OCI-LY1 (cell line): ENCODE data around the gene RPS18.

ENCODE experiments used
- H2AFZ ChIP-seq: fragments of 200-600 bp; sonication (generic), shearing (Covaris generic); 2 replicates; pipeline ENCODE4 v1.6.0; 2014; ENCODE audit warnings: antibody characterized with exemption, mild to moderate bottlenecking, low read length
- H3F3A ChIP-seq: fragments of 200-600 bp; sonication (generic), shearing (Covaris generic); 2 replicates; pipeline ENCODE4 v1.6.0; 2014; ENCODE audit warnings: mild to moderate bottlenecking, antibody characterized with exemption, low read length, moderate library complexity; ENCODE audit not compliant: insufficient read depth
- H3K27ac ChIP-seq: fragments of 200-600 bp; sonication (generic); 2 replicates; pipeline ENCODE4 v1.5.1; 2014; ENCODE audit warnings: low read length, mixed run types, mild to moderate bottlenecking, low read depth; ENCODE audit not compliant: poor library complexity, severe bottlenecking
- H3K27me3 ChIP-seq: fragments of 200-600 bp; sonication (generic); 2 replicates; pipeline ENCODE4 v1.6.0; 2014; ENCODE audit warnings: antibody characterized with exemption, mild to moderate bottlenecking, low read length, moderate library complexity; ENCODE audit not compliant: insufficient read depth
- H3K36me3 ChIP-seq: fragments of 200-600 bp; sonication (generic); 2 replicates; pipeline ENCODE4 v1.6.1; 2014; ENCODE audit warnings: mild to moderate bottlenecking, antibody characterized with exemption, low read length, moderate library complexity, mixed read lengths; ENCODE audit not compliant: insufficient read depth
- H3K4me1 ChIP-seq: fragments of 200-600 bp; sonication (generic); 2 replicates; pipeline ENCODE4 v1.5.1; 2014; ENCODE audit warnings: mild to moderate bottlenecking, low read length, moderate library complexity; ENCODE audit not compliant: insufficient read depth, severe bottlenecking
- H3K4me2 ChIP-seq: fragments of 200-600 bp; sonication (generic), shearing (Covaris generic); 2 replicates; pipeline ENCODE4 v1.6.1; 2014; ENCODE audit warnings: low read length
- H3K4me3 ChIP-seq: fragments of 200-600 bp; sonication (generic); 2 replicates; pipeline ENCODE4 v1.5.1; 2014; ENCODE audit warnings: low read length, low read depth, mild to moderate bottlenecking, mixed read lengths; ENCODE audit not compliant: poor library complexity, severe bottlenecking
- H3K79me2 ChIP-seq: fragments of 200-600 bp; shearing (Covaris generic); 2 replicates; pipeline ENCODE4 v1.6.1; 2016; ENCODE audit warnings: mixed run types, low read length, mixed read lengths; ENCODE audit not compliant: insufficient read depth
- H3K9ac ChIP-seq: fragments of 200-600 bp; sonication (generic), shearing (Covaris generic); 2 replicates; pipeline ENCODE4 v1.6.1; 2014; ENCODE audit warnings: mild to moderate bottlenecking, low read length, mixed read lengths
- H3K9me2 ChIP-seq: fragments of 200-600 bp; sonication (generic), shearing (Covaris generic); 2 replicates; pipeline ENCODE4 v1.6.1; 2014; ENCODE audit warnings: low read depth, mild to moderate bottlenecking, low read length, mixed read lengths
- H3K9me3 ChIP-seq: fragments of 200-600 bp; shearing (Covaris generic); 2 replicates; pipeline ENCODE4 v1.6.1; 2014; ENCODE audit warnings: low read length, mixed read lengths
- H4K20me1 ChIP-seq: fragments of 200-600 bp; sonication (generic), shearing (Covaris generic); 2 replicates; pipeline ENCODE4 v1.6.0; 2016; ENCODE audit warnings: mild to moderate bottlenecking, low read length; ENCODE audit not compliant: insufficient read depth
- CTCF ChIP-seq: fragments of 200-600 bp; sonication (generic), shearing (Covaris generic); IDR thresholded peaks from 2 replicates; pipeline ENCODE4 v1.5.1; 2017; ENCODE audit warnings: mild to moderate bottlenecking, antibody characterized with exemption, low read length, moderate library complexity, mixed read lengths
- EZH2 ChIP-seq: fragments of 200-600 bp; sonication (generic), shearing (Covaris generic); IDR thresholded peaks from 2 replicates; pipeline ENCODE4 v1.8.0; 2017; ENCODE audit warnings: borderline replicate concordance, mixed run types, mild to moderate bottlenecking, antibody characterized with exemption, low read length, moderate library complexity, mixed read lengths

Gene RPS18

DNA sequence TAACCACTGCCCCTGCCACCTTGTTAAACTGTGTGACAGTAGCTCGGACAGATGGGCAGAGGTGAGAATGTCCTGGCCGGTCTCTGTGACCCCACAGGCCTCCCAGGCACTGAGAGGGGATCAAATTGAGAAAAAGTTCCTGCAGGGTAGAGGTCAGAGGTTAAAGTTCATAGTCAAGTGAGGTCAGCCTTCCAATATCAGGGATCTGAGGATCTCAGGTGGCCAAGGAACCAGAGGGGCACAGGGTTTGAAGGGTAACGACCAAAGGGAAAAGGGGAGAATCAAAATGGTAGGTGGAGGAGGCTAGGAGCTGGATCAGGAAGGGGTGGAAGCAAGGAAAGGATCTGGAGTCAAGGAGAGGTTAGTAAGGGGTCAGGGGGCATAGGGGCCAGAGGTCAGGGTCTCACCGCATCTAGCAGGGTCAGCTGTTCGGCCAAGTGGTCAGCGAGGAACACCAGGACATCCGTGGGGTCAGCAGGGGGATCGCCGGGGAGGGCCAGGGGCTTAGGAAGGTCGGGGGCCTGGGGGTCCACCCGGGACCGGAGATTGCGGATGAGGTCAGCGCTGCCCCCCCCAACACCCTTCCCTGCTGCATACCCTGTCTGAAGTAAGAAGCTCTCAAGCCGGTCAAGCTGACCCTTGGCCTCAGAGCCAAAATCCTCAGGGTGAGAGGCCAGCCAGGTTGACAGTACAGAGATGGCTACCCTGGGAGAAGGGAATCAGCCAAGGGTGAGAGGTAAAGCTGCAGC lies 23.9 kb downstream of the RPS18 start:
- peaks cover 30% of the 10 kb centered on the region; the same call in 1 of the 2 replicates for H3K36me3 ChIP-seq

GRCh38 chr6:33296797-33297405 lies 25.0 kb downstream of the RPS18 start:
- TF ChIP-seq EZH2 (no peak), CTCF (no peak)
- Histone ChIP-seq H3K4me3 (no peak overlapping the region), H3K9me2 (no peaks in the 10 kb centered on the region), H3K79me2 (no peaks in the 10 kb centered on the region), H3K4me1 (peaks cover 13% of the 10 kb centered on the region), H3K36me3 (peaks cover 26% of the 10 kb centered on the region; the same call in 1 of the 2 replicates), H3K27ac (no peak overlapping the region), H3K9me3 (no peaks in the 10 kb centered on the region), H3K27me3 (no peaks in the 10 kb centered on the region), H4K20me1 (no peaks in the 10 kb centered on the region), H3K9ac (no peak overlapping the region), H3F3A (0 out of 2 replicates have a peak, but pooled peaks cover 5% of the 10 kb centered on the region), H3K4me2 (peak overlapping the region; percentile 70; the same call in 1 of the 2 replicates), H2AFZ (no peak overlapping the region)

More for the DNA sequence above, 23.9 kb downstream of the RPS18 start:
- Histone ChIP-seq H3K27me3 (no peaks in the 10 kb centered on the region), H3K9me3 (no peaks in the 10 kb centered on the region), H3K27ac (no peak overlapping the region), H3K4me3 (no peak overlapping the region), H3F3A (no peaks in the 10 kb centered on the region), H3K9me2 (no peaks in the 10 kb centered on the region), H4K20me1 (no peaks in the 10 kb centered on the region), H3K79me2 (no peaks in the 10 kb centered on the region; the same call in 1 of the 2 replicates), H3K4me2 (no peak overlapping the region), H2AFZ (no peak overlapping the region), H3K4me1 (peaks cover 17% of the 10 kb centered on the region), H3K9ac (no peak overlapping the region)
- no peak for TF ChIP-seq EZH2
- no peak for TF ChIP-seq CTCF

DNA sequence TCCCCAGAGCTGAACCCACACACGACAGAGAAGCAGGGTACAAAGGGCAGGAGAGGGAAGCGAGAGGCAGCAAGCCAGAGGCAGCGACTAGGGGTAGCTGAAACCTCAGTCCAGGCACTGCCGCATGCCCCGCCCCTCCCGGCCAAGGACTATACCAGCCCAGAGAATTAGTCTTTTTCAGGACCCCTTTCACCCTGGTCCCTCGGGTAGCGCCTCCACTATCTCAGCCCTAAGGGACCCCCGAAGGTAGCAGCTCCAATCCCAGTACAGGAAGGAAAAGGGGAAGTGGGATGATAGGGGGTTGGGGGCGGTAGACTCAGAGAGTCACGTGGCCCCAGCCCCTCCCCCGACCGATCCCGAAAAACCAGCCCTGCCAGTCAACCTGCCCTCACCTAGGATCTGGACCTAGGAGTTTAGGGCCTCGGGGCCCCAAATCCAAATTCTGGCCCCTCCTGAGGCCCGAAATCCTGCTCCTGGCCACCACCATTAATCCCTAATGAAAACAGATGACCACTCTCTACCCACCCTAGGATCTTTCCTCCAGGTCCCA lies 25.6 kb downstream of the RPS18 start:
- Histone ChIP-seq H3K9ac (peak overlapping the region; percentile 30; the same call in 1 of the 2 replicates), H3K9me2 (no peaks in the 10 kb centered on the region), H3K4me2 (peak overlapping the region; percentile 70), H2AFZ (no peak overlapping the region), H3K27ac (no peak overlapping the region), H4K20me1 (no peaks in the 10 kb centered on the region), H3K36me3 (peaks cover 21% of the 10 kb centered on the region; the same call in 1 of the 2 replicates), H3K79me2 (no peaks in the 10 kb centered on the region), H3K27me3 (no peaks in the 10 kb centered on the region), H3F3A (0 out of 2 replicates have a peak, but pooled peaks cover 5% of the 10 kb centered on the region), H3K4me1 (peaks cover 13% of the 10 kb centered on the region), H3K4me3 (peak overlapping the region; percentile 72), H3K9me3 (no peaks in the 10 kb centered on the region)
- no peak for TF ChIP-seq CTCF
- TF ChIP-seq EZH2: no peak
